Measurements from ENCODE around the gene JUND.

GRCh38 chr19:18253716-18254115 is 27.7 kb downstream of the JUND start:
- TF ChIP-seq CTCF (IDR thresholded peaks at IDR 0.05) (no peak), POLR2A (IDR thresholded peaks at IDR 0.05) (no peak), EP300 (IDR thresholded peaks at IDR 0.05) (no peak), POLR2AphosphoS5 (IDR thresholded peaks at IDR 0.05) (no peak)

Measured in gastroesophageal sphincter (tissue), 3 donors.